Astrocyte (in vitro differentiated cells and primary cell): Measurements from ENCODE around the gene UMODL1. TPM values are rescaled to one million over a fixed set of nuclear protein-coding genes. Genes with fewer than 3 reads are reported as not detected.

Experiments
- DNase-seq: peaks from one replicate; pipeline ENCODE4 v3.0.0-alpha.2; 2010; ENCODE audit warnings: low read depth
- FAIRE-seq: peaks from 2 replicates; lab custom pipeline; 2011; peaks lifted over from hg19 to GRCh38; lab: Jason Lieb, UNC
- H2AFZ ChIP-seq: 2 replicates; pipeline ENCODE4 v1.6.0; 2012; ENCODE audit warnings: low read depth, low read length, inconsistent platforms
- H3K27ac ChIP-seq: 2 replicates; pipeline ENCODE4 v1.5.1; 2011; ENCODE audit warnings: low read depth, low read length, inconsistent platforms
- H3K27me3 ChIP-seq: 2 replicates; pipeline ENCODE4 v1.6.0; 2011; ENCODE audit warnings: low read length, inconsistent platforms; ENCODE audit not compliant: insufficient read depth
- H3K36me3 ChIP-seq: 2 replicates; pipeline ENCODE4 v1.5.1; 2011; ENCODE audit warnings: low read length, inconsistent platforms; ENCODE audit not compliant: insufficient read depth
- H3K4me1 ChIP-seq: 2 replicates; pipeline ENCODE4 v1.5.1; 2011; ENCODE audit warnings: low read length, inconsistent platforms; ENCODE audit not compliant: insufficient read depth
- H3K4me2 ChIP-seq: 2 replicates; pipeline ENCODE4 v1.6.0; 2012; ENCODE audit warnings: low read length, inconsistent platforms
- H3K4me3 ChIP-seq: 2 replicates; pipeline ENCODE4 v1.5.1; 2011; ENCODE audit warnings: low read depth, mild to moderate bottlenecking, low read length, inconsistent platforms; ENCODE audit not compliant: insufficient read depth
- H3K79me2 ChIP-seq: 2 replicates; pipeline ENCODE4 v1.6.0; 2012; ENCODE audit warnings: mild to moderate bottlenecking, low read length, inconsistent platforms; ENCODE audit not compliant: insufficient read depth
- H3K9ac ChIP-seq: 2 replicates; pipeline ENCODE4 v1.6.0; 2012; ENCODE audit warnings: mild to moderate bottlenecking, low read length, inconsistent platforms
- H3K9me3 ChIP-seq: 2 replicates; pipeline ENCODE4 v1.5.1; 2012; ENCODE audit warnings: low read depth, mild to moderate bottlenecking, low read length, inconsistent platforms; ENCODE audit not compliant: insufficient read depth
- H4K20me1 ChIP-seq: 2 replicates; pipeline ENCODE4 v1.6.0; 2012; ENCODE audit warnings: low read length, inconsistent platforms; ENCODE audit not compliant: insufficient read depth
- H3K27ac Mint-ChIP-seq: one replicate; pipeline ENCODE4 v1.8.0; 2021; ENCODE audit warnings: mild to moderate bottlenecking, mixed read lengths; ENCODE audit not compliant: unreplicated experiment
- H3K27me3 Mint-ChIP-seq: one replicate; pipeline ENCODE4 v1.8.0; 2021; ENCODE audit warnings: low read depth, mixed read lengths; ENCODE audit not compliant: unreplicated experiment
- H3K36me3 Mint-ChIP-seq: one replicate; pipeline ENCODE4 v1.8.0; 2021; ENCODE audit warnings: low read depth, mixed read lengths; ENCODE audit not compliant: unreplicated experiment
- H3K4me1 Mint-ChIP-seq: one replicate; pipeline ENCODE4 v1.8.0; 2021; ENCODE audit warnings: low read depth, mixed read lengths; ENCODE audit not compliant: unreplicated experiment
- H3K4me3 Mint-ChIP-seq: one replicate; pipeline ENCODE4 v1.8.0; 2021; ENCODE audit warnings: mild to moderate bottlenecking, moderate library complexity, mixed read lengths; ENCODE audit not compliant: unreplicated experiment
- H3K9me3 Mint-ChIP-seq: one replicate; pipeline ENCODE4 v1.8.0; 2021; ENCODE audit warnings: mild to moderate bottlenecking, mixed read lengths; ENCODE audit not compliant: unreplicated experiment
- EZH2 ChIP-seq: IDR thresholded peaks from 2 replicates; pipeline ENCODE4 v1.6.1; 2012; ENCODE audit warnings: mild to moderate bottlenecking, low read length, inconsistent platforms; ENCODE audit not compliant: insufficient read depth
- total RNA-seq: library from RNA; stranded (reverse); gene quantifications from 2 replicates; pipeline ENCODE4 v1.2.1, GENCODE V29; 2021
- TF ChIP-seq, protein P1 (sequence below): IDR thresholded peaks from 2 replicates; pipeline ENCODE4 v1.5.1; 2011; ENCODE audit warnings: low read depth, mild to moderate bottlenecking, inconsistent platforms, low read length, moderate library complexity; ENCODE audit not compliant: insufficient read depth

Gene UMODL1
- total RNA-seq, 1 donor from 2014 or later = not detected

DNA sequence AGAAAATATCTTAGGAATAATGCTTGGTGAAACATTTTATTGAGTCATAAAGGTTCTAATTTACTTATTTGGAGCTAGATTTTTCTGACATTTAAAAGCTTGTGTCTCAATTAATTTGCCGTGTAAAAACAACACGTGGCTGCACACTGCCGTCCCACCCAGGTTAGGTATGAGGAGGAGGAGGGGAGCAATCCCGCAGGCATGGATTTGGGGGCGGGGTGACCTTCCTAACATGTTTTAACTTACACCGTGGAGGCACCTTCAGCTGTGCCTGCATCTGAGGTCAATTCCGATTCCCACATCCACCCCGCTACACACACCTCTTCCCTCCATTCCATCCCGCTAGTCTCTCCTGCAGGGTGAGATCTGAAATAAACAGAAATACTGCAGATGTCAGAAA is 28.5 kb upstream of the UMODL1 start:
- H3K27ac Mint-ChIP-seq = no peak overlapping the region

DNA sequence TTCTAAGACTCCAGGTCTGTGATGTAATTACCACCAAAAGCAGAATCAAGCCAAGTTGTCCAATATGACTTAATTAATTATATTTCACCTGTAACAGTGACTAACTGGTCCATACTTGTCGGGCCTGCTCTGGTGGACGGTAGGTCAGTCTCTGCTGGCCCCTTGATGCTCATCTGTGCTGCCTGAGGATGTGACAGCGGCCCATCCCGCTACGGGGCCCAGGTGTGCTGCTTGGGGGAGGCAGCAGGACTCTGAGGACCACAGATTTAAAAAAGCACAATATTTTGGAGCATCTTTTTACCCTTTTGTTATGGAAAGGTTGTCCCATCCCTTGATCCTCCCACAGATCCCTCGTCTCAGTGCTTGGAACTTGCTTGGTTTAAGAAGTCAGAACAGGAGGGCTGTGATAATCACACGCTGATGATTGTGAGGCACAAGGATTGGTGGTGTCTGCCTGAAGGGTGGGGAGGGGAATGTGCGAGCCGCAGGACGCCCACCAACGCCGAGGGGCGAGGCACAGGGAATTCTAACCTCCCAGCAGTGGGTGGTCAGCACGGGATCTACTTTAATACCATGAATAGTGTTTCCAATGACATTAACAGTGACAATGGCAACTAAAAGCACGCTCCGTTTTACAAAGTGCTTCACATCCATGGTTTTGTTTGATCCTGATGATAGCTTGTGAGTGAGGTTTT is 27.8 kb upstream of the UMODL1 start:
- no peaks in the 10 kb centered on the region for H3K79me2 ChIP-seq
- H3K4me1 Mint-ChIP-seq = peaks cover 32% of the 10 kb centered on the region
- H3K9ac ChIP-seq = no peak overlapping the region
- H2AFZ ChIP-seq = no peak overlapping the region
- DNase-seq (no peak), FAIRE-seq (no peak)
- no peaks in the 10 kb centered on the region for H3K27me3 ChIP-seq
- H3K9me3 Mint-ChIP-seq = no peaks in the 10 kb centered on the region
- no peak overlapping the region for H3K4me3 ChIP-seq
- TF ChIP-seq, protein P1, sequence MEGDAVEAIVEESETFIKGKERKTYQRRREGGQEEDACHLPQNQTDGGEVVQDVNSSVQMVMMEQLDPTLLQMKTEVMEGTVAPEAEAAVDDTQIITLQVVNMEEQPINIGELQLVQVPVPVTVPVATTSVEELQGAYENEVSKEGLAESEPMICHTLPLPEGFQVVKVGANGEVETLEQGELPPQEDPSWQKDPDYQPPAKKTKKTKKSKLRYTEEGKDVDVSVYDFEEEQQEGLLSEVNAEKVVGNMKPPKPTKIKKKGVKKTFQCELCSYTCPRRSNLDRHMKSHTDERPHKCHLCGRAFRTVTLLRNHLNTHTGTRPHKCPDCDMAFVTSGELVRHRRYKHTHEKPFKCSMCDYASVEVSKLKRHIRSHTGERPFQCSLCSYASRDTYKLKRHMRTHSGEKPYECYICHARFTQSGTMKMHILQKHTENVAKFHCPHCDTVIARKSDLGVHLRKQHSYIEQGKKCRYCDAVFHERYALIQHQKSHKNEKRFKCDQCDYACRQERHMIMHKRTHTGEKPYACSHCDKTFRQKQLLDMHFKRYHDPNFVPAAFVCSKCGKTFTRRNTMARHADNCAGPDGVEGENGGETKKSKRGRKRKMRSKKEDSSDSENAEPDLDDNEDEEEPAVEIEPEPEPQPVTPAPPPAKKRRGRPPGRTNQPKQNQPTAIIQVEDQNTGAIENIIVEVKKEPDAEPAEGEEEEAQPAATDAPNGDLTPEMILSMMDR = no peak
- TF ChIP-seq EZH2 = no peak
- H3K9me3 ChIP-seq = no peaks in the 10 kb centered on the region
- H3K36me3 Mint-ChIP-seq = peaks cover 1% of the 10 kb centered on the region
- no peak overlapping the region for H3K27ac ChIP-seq
- H4K20me1 ChIP-seq = no peaks in the 10 kb centered on the region
- no peaks in the 10 kb centered on the region for H3K27me3 Mint-ChIP-seq
- H3K4me3 Mint-ChIP-seq = no peak overlapping the region
- H3K4me2 ChIP-seq = no peak overlapping the region
- H3K27ac Mint-ChIP-seq = no peak overlapping the region
- H3K36me3 ChIP-seq = no peaks in the 10 kb centered on the region
- H3K4me1 ChIP-seq = peaks cover 47% of the 10 kb centered on the region

More for the DNA sequence above, 28.5 kb upstream of the UMODL1 start:
- FAIRE-seq = no peak
- H3K79me2 ChIP-seq = no peaks in the 10 kb centered on the region
- H3K27ac ChIP-seq = no peak overlapping the region
- Mint-ChIP-seq H3K36me3 (peaks cover 1% of the 10 kb centered on the region), H3K9me3 (peaks cover under 1% of the 10 kb centered on the region), H3K4me1 (peaks cover 25% of the 10 kb centered on the region), H3K27me3 (no peaks in the 10 kb centered on the region), H3K4me3 (no peak overlapping the region)
- no peaks in the 10 kb centered on the region for H3K27me3 ChIP-seq
- H3K4me3 ChIP-seq = no peak overlapping the region
- H3K9me3 ChIP-seq = no peaks in the 10 kb centered on the region
- no peak for DNase-seq
- H3K36me3 ChIP-seq = no peaks in the 10 kb centered on the region
- TF ChIP-seq, protein P1 = no peak
- no peak for TF ChIP-seq EZH2
- no peak overlapping the region for H3K4me2 ChIP-seq
- peaks cover 40% of the 10 kb centered on the region for H3K4me1 ChIP-seq
- H4K20me1 ChIP-seq = no peaks in the 10 kb centered on the region
- H2AFZ ChIP-seq = no peak overlapping the region
- no peak overlapping the region for H3K9ac ChIP-seq

DNA sequence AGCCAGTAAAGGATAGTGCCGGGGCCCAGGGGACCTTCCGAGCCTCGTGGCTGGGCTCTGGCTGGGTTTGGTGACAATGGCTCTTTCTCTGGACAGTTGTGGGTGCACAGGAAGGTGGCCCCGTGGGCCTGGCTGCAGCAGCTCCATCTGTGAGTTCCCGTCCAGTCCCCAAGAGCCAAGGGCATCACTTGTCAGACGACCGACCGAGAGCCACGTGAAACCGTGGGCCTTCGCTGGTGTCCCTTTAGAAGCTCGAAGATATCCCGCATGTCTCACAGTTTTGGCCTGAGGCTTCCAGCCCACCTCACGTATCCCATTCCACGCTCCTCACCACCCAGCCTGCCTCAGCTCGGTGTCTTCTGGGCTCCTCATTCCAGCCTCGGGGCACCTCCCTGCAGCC is 27.2 kb upstream of the UMODL1 start:
- no peak overlapping the region for H3K27ac ChIP-seq
- no peaks in the 10 kb centered on the region for H3K79me2 ChIP-seq
- peaks cover 46% of the 10 kb centered on the region for H3K4me1 ChIP-seq
- FAIRE-seq (no peak), DNase-seq (no peak)
- H3K4me3 ChIP-seq = no peak overlapping the region
- Mint-ChIP-seq H3K4me1 (peaks cover 36% of the 10 kb centered on the region), H3K27me3 (no peaks in the 10 kb centered on the region), H3K4me3 (no peak overlapping the region), H3K36me3 (peaks cover 1% of the 10 kb centered on the region), H3K27ac (no peak overlapping the region), H3K9me3 (no peaks in the 10 kb centered on the region)
- no peaks in the 10 kb centered on the region for H3K36me3 ChIP-seq
- no peaks in the 10 kb centered on the region for H3K9me3 ChIP-seq
- TF ChIP-seq, protein P1 = no peak
- TF ChIP-seq EZH2 = no peak
- no peak overlapping the region for H3K9ac ChIP-seq
- no peak overlapping the region for H3K4me2 ChIP-seq
- H3K27me3 ChIP-seq = no peaks in the 10 kb centered on the region
- no peak overlapping the region for H2AFZ ChIP-seq
- no peaks in the 10 kb centered on the region for H4K20me1 ChIP-seq
